Endothelial cell of umbilical vein (primary cell): ENCODE data around the gene KLF17.

ENCODE experiments used
- CTCF ChIP-seq, 2 donors: IDR thresholded peaks; 1 replicate in 1 of 2; 2 replicates in 1 of 2; pipeline ENCODE4 v1.5.1; 2011; ENCODE audit warnings: low read length in 2 of 2, mild to moderate bottlenecking in 2 of 2, moderate library complexity in 2 of 2, control low read depth in 1 of 2, inconsistent platforms in 1 of 2, low read depth in 1 of 2; ENCODE audit not compliant: insufficient read depth in 1 of 2; ENCODE audit errors: extremely low read depth in 1 of 2
- JUN ChIP-seq: IDR thresholded peaks from 2 replicates; pipeline ENCODE4 v1.6.1; 2011; ENCODE audit warnings: borderline replicate concordance, low read depth; ENCODE audit not compliant: insufficient read length, insufficient read depth
- MAX ChIP-seq: IDR thresholded peaks from 2 replicates; pipeline ENCODE4 v1.6.1; 2011; ENCODE audit not compliant: insufficient read depth, insufficient read length
- POLR2A ChIP-seq: IDR thresholded peaks from 2 replicates; pipeline ENCODE4 v1.6.1; 2012; ENCODE audit warnings: low read depth, mild to moderate bottlenecking, control low read depth, low read length

GRCh38 chr1:44108971-44109370 is 9.7 kb upstream of the KLF17 start:
- TF ChIP-seq CTCF (IDR thresholded peaks at IDR 0.05; ENCODE audit: extremely low read depth in 1 of 2, insufficient read depth in 1 of 2, low read depth in 1 of 2, low read length in 2 of 2) (no peak), JUN (no peak), MAX (no peak), POLR2A (no peak)
